Neuronal stem cell (in vitro differentiated cells): ENCODE measurements around the gene PARD3.
"Not testable (repeated sequence)": the region's sequence is repeated elsewhere in the genome, so short reads cannot be mapped to it uniquely, and the experiment has no call there.

Experiments used
- DNase-seq: peaks from one replicate; pipeline ENCODE4 v3.0.0-alpha.2; 2013; ENCODE audit warnings: low spot score
- H2AFZ ChIP-seq: one replicate; pipeline ENCODE4 v1.6.1; 2013; ENCODE audit warnings: mild to moderate bottlenecking, low read length, inconsistent platforms
- H2AK5ac ChIP-seq: 2 replicates; pipeline ENCODE4 v1.6.1; 2013; ENCODE audit warnings: low read depth, mild to moderate bottlenecking, inconsistent platforms, low read length, moderate library complexity, mixed read lengths
- H2BK120ac ChIP-seq: 2 replicates; pipeline ENCODE4 v1.6.1; 2013; ENCODE audit warnings: low read depth, mild to moderate bottlenecking, inconsistent platforms, low read length, moderate library complexity, mixed read lengths
- H2BK12ac ChIP-seq: one replicate; pipeline ENCODE4 v1.6.1; 2013; ENCODE audit warnings: low read length, inconsistent platforms
- H2BK15ac ChIP-seq: 2 replicates; pipeline ENCODE4 v1.6.1; 2013; ENCODE audit warnings: mild to moderate bottlenecking, low read length, inconsistent platforms, mixed read lengths
- H2BK5ac ChIP-seq: one replicate; pipeline ENCODE4 v1.6.1; 2013; ENCODE audit warnings: inconsistent platforms, mild to moderate bottlenecking, low read length, moderate library complexity
- H3K14ac ChIP-seq: one replicate; pipeline ENCODE4 v1.6.1; 2013; ENCODE audit warnings: low read length, inconsistent platforms
- H3K18ac ChIP-seq: 2 replicates; pipeline ENCODE4 v1.6.1; 2013; ENCODE audit warnings: low read length, inconsistent platforms
- H3K23ac ChIP-seq: 2 replicates; pipeline ENCODE4 v1.6.1; 2013; ENCODE audit warnings: low read depth, mild to moderate bottlenecking, mixed read lengths, low read length, inconsistent platforms; ENCODE audit not compliant: poor library complexity
- H3K27ac ChIP-seq: replicated peaks from 3 replicates; pipeline ENCODE4 v1.5.1; 2013; ENCODE audit warnings: low read length, inconsistent platforms
- H3K27me3 ChIP-seq, 3 experiments: 2 replicates each; pipeline ENCODE4 v1.6.1; 2013; ENCODE audit warnings: low read length in 3 of 3, mild to moderate bottlenecking in 2 of 3, inconsistent platforms in 1 of 3, low read depth in 1 of 3, mixed read lengths in 1 of 3, moderate library complexity in 1 of 3; ENCODE audit not compliant: control insufficient read depth in 3 of 3, insufficient read depth in 3 of 3
- H3K36me3 ChIP-seq, 2 donors: replicated peaks in 1 of 2; 2 replicates each; pipeline ENCODE4 v1.6.1; 2013; ENCODE audit warnings: low read length in 2 of 2; ENCODE audit not compliant: control insufficient read depth in 2 of 2, insufficient read depth in 2 of 2
- H3K4ac ChIP-seq: 2 replicates; pipeline ENCODE4 v1.6.1; 2013; ENCODE audit warnings: inconsistent platforms, mild to moderate bottlenecking, low read length, moderate library complexity
- H3K4me1 ChIP-seq, 2 donors: 1 replicate in 1 of 2; 2 replicates in 1 of 2; pipeline ENCODE4 v1.6.1; 2013; ENCODE audit warnings: low read length in 2 of 2, low read depth in 1 of 2; ENCODE audit not compliant: control insufficient read depth in 2 of 2, insufficient read depth in 1 of 2
- H3K4me2 ChIP-seq: one replicate; pipeline ENCODE4 v1.6.1; 2013; ENCODE audit warnings: mild to moderate bottlenecking, low read length, inconsistent platforms; ENCODE audit not compliant: insufficient read depth, poor library complexity, severe bottlenecking
- H3K4me3 ChIP-seq, 2 donors: 2 replicates each; pipeline ENCODE4 v1.5.1; 2013; ENCODE audit warnings: low read length in 2 of 2, mild to moderate bottlenecking in 2 of 2, inconsistent platforms in 1 of 2, moderate library complexity in 1 of 2
- H3K79me1 ChIP-seq: one replicate; pipeline ENCODE4 v1.6.1; 2013; ENCODE audit warnings: low read depth, mild to moderate bottlenecking, inconsistent platforms, low read length, moderate library complexity
- H3K9ac ChIP-seq: one replicate; pipeline ENCODE4 v1.6.1; 2013; ENCODE audit warnings: mild to moderate bottlenecking, low read depth, low read length, inconsistent platforms; ENCODE audit not compliant: poor library complexity
- H3K9me3 ChIP-seq, 2 donors: replicated peaks in 1 of 2; 2 replicates each; pipeline versions ENCODE3 to v1.6.1; 2013; ENCODE audit warnings: low read length in 2 of 2, mild to moderate bottlenecking in 2 of 2, inconsistent platforms in 1 of 2, low read depth in 1 of 2, mixed read lengths in 1 of 2, moderate library complexity in 1 of 2; ENCODE audit not compliant: control insufficient read depth in 2 of 2, insufficient read depth in 1 of 2
- H4K8ac ChIP-seq: one replicate; pipeline ENCODE4 v1.6.1; 2013; ENCODE audit warnings: low read depth, mild to moderate bottlenecking, inconsistent platforms, low read length, moderate library complexity
- H4K91ac ChIP-seq: one replicate; pipeline ENCODE4 v1.6.1; 2013; ENCODE audit warnings: low read length, low read depth, mild to moderate bottlenecking, inconsistent platforms; ENCODE audit not compliant: poor library complexity
- WGBS, 2 donors: extraction: QIAGEN DNeasy Blood & Tissue Kit; methylation state at CpG; one replicate each; pipeline ENCODE4 v1.1.7; 2013; ENCODE audit warnings: missing lambda C conversion rate in 2 of 2, mixed read lengths in 1 of 2; ENCODE audit not compliant: insufficient read length in 2 of 2, insufficient replicate concordance in 1 of 2; ENCODE audit errors: extremely low coverage in 2 of 2; 5-methylcytosine and 5-hydroxymethylcytosine counted together

Gene PARD3

GRCh38 chr10:34646331-34646730 lies 168.8 kb downstream of the PARD3 start:
- H4K8ac ChIP-seq: no peak overlapping the region
- H2AFZ ChIP-seq: no peak overlapping the region
- H3K27me3 ChIP-seq: no peaks in the 10 kb centered on the region
- H3K4me2 ChIP-seq: no peak overlapping the region
- H3K9ac ChIP-seq: no peak overlapping the region
- no peak overlapping the region for H3K4ac ChIP-seq
- no peak overlapping the region for H3K23ac ChIP-seq
- H2BK12ac ChIP-seq: no peak overlapping the region
- no peak overlapping the region for H3K4me3 ChIP-seq
- no peak for DNase-seq
- H2BK120ac ChIP-seq: no peak overlapping the region
- H3K18ac ChIP-seq: no peak overlapping the region
- no peak overlapping the region for H2BK5ac ChIP-seq
- H3K4me1 ChIP-seq: peaks cover 4 to 8% of the 10 kb centered on the region in 2 donors
- H4K91ac ChIP-seq: no peak overlapping the region
- no CpG with 5 or more reads among the region's 6 CpGs for WGBS, 2 donors
- H2AK5ac ChIP-seq: no peak overlapping the region
- H3K36me3 ChIP-seq: no peaks in the 10 kb centered on the region
- no peaks in the 10 kb centered on the region for H3K9me3 ChIP-seq
- H2BK15ac ChIP-seq: no peak overlapping the region
- H3K79me1 ChIP-seq: peaks cover 7% of the 10 kb centered on the region
- H3K27ac ChIP-seq: no peak overlapping the region
- no peak overlapping the region for H3K14ac ChIP-seq

GRCh38 chr10:34644815-34645214 lies 170.3 kb downstream of the PARD3 start:
- not testable (repeated sequence) for H3K9me3 ChIP-seq, H3K27me3 ChIP-seq, H2AK5ac ChIP-seq, H2AFZ ChIP-seq, H4K91ac ChIP-seq, H3K79me1 ChIP-seq, H4K8ac ChIP-seq, H3K18ac ChIP-seq, H3K4me3 ChIP-seq, H3K14ac ChIP-seq, H2BK5ac ChIP-seq, H2BK12ac ChIP-seq, H3K4me2 ChIP-seq, H3K23ac ChIP-seq, H3K36me3 ChIP-seq, H3K27ac ChIP-seq, H3K4ac ChIP-seq, DNase-seq, H3K9ac ChIP-seq, H2BK15ac ChIP-seq, H2BK120ac ChIP-seq, H3K4me1 ChIP-seq
- no CpG with 5 or more reads among the region's 3 CpGs for WGBS, 2 donors

- DNase-seq: no peak
- no peak overlapping the region for H3K27ac ChIP-seq
- H3K9ac ChIP-seq: no peak overlapping the region
- no peak overlapping the region for H3K14ac ChIP-seq
- no peak overlapping the region for H3K4ac ChIP-seq
- H3K23ac ChIP-seq: no peak overlapping the region
- no peak overlapping the region for H4K8ac ChIP-seq
- WGBS, 2 donors: no CpG with 5 or more reads among the region's 3 CpGs
- no peaks in the 10 kb centered on the region for H3K27me3 ChIP-seq
- H3K79me1 ChIP-seq: peaks cover 3% of the 10 kb centered on the region
- H3K18ac ChIP-seq: no peak overlapping the region
- no peaks in the 10 kb centered on the region for H3K9me3 ChIP-seq
- no peaks in the 10 kb centered on the region for H3K36me3 ChIP-seq
- no peak overlapping the region for H2BK5ac ChIP-seq
- no peak overlapping the region for H3K4me3 ChIP-seq
- H2BK12ac ChIP-seq: no peak overlapping the region
- no peak overlapping the region for H2BK120ac ChIP-seq
- H2BK15ac ChIP-seq: no peak overlapping the region
- H4K91ac ChIP-seq: no peak overlapping the region
- no peak overlapping the region for H3K4me2 ChIP-seq
- no peak overlapping the region for H2AK5ac ChIP-seq
- H2AFZ ChIP-seq: no peak overlapping the region
- H3K4me1 ChIP-seq: peaks cover 0 to 2% of the 10 kb centered on the region in 2 donors
Measured at GRCh38 chr10:34644224-34644623, 170.9 kb downstream of the PARD3 start.

DNA sequence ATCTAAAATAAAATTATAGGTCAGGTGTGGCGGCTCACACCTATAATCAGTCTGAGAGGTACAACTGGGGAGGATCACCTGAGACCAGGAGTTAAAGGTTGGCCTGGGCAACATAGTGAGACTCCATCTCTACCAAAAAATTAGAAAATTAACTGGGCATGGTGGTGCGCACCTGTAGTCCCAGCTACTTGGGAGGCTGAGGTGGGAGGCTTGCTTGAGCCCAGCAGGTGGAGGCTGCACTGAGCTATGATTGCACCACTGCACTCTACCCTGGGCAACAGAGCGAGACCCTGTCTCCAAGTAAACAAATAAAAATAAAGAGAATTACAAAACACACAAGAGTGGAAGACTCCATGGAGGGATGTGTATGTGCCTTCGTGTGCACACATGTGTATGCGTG lies 171.5 kb downstream of the PARD3 start:
- Histone ChIP-seq H3K4me3 (no peak overlapping the region), H2AFZ (no peak overlapping the region), H3K36me3 (no peaks in the 10 kb centered on the region), H3K14ac (no peak overlapping the region), H3K23ac (no peak overlapping the region), H2BK5ac (no peak overlapping the region), H3K4ac (no peak overlapping the region), H2AK5ac (no peak overlapping the region), H3K4me2 (no peak overlapping the region), H3K79me1 (peaks cover 2% of the 10 kb centered on the region), H4K91ac (no peak overlapping the region), H3K27me3 (no peaks in the 10 kb centered on the region), H2BK120ac (no peak overlapping the region), H4K8ac (no peak overlapping the region), H2BK15ac (no peak overlapping the region), H3K18ac (no peak overlapping the region), H3K9ac (no peak overlapping the region), H3K27ac (no peak overlapping the region), H2BK12ac (no peak overlapping the region), H3K9me3 (no peaks in the 10 kb centered on the region), H3K4me1 (peaks cover 0 to 2% of the 10 kb centered on the region in 2 donors)
- no CpG with 5 or more reads among the region's 5 CpGs for WGBS, 2 donors
- DNase-seq: no peak
